ENCODE data around the gene SLC66A2. TPM values are rescaled to one million over a fixed set of nuclear protein-coding genes. Genes with fewer than 3 reads are reported as not detected.

Gene SLC66A2
- total and polyA plus RNA-seq, 8 donors = 18.1 to 148 (median 24.4) TPM

GRCh38 chr18:79876497-79876896 is 75.0 kb downstream of the SLC66A2 start:
- Histone ChIP-seq H3K4me3 (no peak overlapping the region), H3K27me3 (peaks cover 3 to 64% (median 12%) of the 10 kb centered on the region in 3 donors), H3K36me3 (no peaks in the 10 kb centered on the region), H3K9me3 (no peaks in the 10 kb centered on the region), H3K4me1 (peaks cover 0 to 4% (median 0%) of the 10 kb centered on the region in 4 donors), H3K27ac (no peak overlapping the region)
- intact Hi-C loops (cut with DNase I; ENCODE audit: low total_unique reads) = no loop called here
- TF ChIP-seq POLR2AphosphoS5 (IDR thresholded peaks at IDR 0.05) (no peak), POLR2A (IDR thresholded peaks at IDR 0.05) (no peak), CTCF (IDR thresholded peaks at IDR 0.05) (no peak), EP300 (IDR thresholded peaks at IDR 0.05) (no peak)
- WGBS, 5 donors = 62 to 89% (median 85%) methylated on average over 7 to 16 of the region's 16 CpGs
- DNase-seq = no peak

- intact Hi-C loops (cut with DNase I; ENCODE audit: low total_unique reads) = no loop called here
- DNase-seq = no peak
- TF ChIP-seq CTCF (IDR thresholded peaks at IDR 0.05) = no peak
- no peak for TF ChIP-seq POLR2A (IDR thresholded peaks at IDR 0.05)
- TF ChIP-seq EP300 (IDR thresholded peaks at IDR 0.05) = no peak
- TF ChIP-seq POLR2AphosphoS5 (IDR thresholded peaks at IDR 0.05) = no peak
- Histone ChIP-seq H3K36me3 (no peaks in the 10 kb centered on the region), H3K4me1 (peaks cover 0 to 4% (median 0%) of the 10 kb centered on the region in 4 donors), H3K9me3 (no peaks in the 10 kb centered on the region), H3K27ac (no peak overlapping the region), H3K27me3 (peaks cover 3 to 69% (median 17%) of the 10 kb centered on the region in 3 donors), H3K4me3 (no peak overlapping the region)
- 84 to 93% (median 90%) methylated on average over 14 to 23 of the region's 23 CpGs for WGBS, 5 donors
These were observed 75.5 kb downstream of the SLC66A2 start for GRCh38 chr18:79875931-79876461.

- intact Hi-C loops (cut with DNase I; ENCODE audit: low total_unique reads) = no loop called here
- H3K4me3 ChIP-seq = no peak overlapping the region
These were observed 75.9 kb downstream of the SLC66A2 start for GRCh38 chr18:79875531-79875919.

More at GRCh38 chr18:79875531-79875919, 75.9 kb downstream of the SLC66A2 start:
- TF ChIP-seq POLR2A (IDR thresholded peaks at IDR 0.05) (no peak), CTCF (IDR thresholded peaks at IDR 0.05) (no peak), EP300 (IDR thresholded peaks at IDR 0.05) (no peak), POLR2AphosphoS5 (IDR thresholded peaks at IDR 0.05) (no peak)
- no peak overlapping the region for H3K27ac ChIP-seq
- H3K36me3 ChIP-seq = no peaks in the 10 kb centered on the region
- H3K9me3 ChIP-seq = no peaks in the 10 kb centered on the region
- H3K27me3 ChIP-seq = peaks cover 3 to 69% (median 17%) of the 10 kb centered on the region in 3 donors
- DNase-seq = no peak
- H3K4me1 ChIP-seq = peaks cover 0 to 4% (median 0%) of the 10 kb centered on the region in 4 donors
- 84 to 93% (median 86%) methylated on average over 12 to 15 of the region's 15 CpGs for WGBS, 5 donors

Data from stomach (tissue), 9 donors.